GM19397 (cell line): ENCODE data around the gene ARHGDIA.

Experiments used
- ATAC-seq: cut with Tn5 transposase; IDR thresholded peaks from one replicate; pipeline ENCODE4 v1.9.1; 2021; ENCODE audit warnings: mild to moderate bottlenecking, moderate library complexity; ENCODE audit not compliant: unreplicated experiment

Gene ARHGDIA

GRCh38 chr17:81828656-81829055, 42.5 kb downstream of the ARHGDIA start:
- no peak for ATAC-seq

- no peak for ATAC-seq
Observed at GRCh38 chr17:81825841-81826466, 45.2 kb downstream of the ARHGDIA start.

GRCh38 chr17:81824595-81824994, 46.5 kb downstream of the ARHGDIA start:
- no peak for ATAC-seq

- no peak for ATAC-seq
Observed at GRCh38 chr17:81823820-81824550, 47.2 kb downstream of the ARHGDIA start.

- ATAC-seq, result no peak
Observed at GRCh38 chr17:81822996-81823819, 47.9 kb downstream of the ARHGDIA start.

GRCh38 chr17:81822312-81822637, 48.9 kb downstream of the ARHGDIA start:
- no peak for ATAC-seq

- ATAC-seq, result no peak
Observed at GRCh38 chr17:81821603-81822311, 49.4 kb downstream of the ARHGDIA start.

GRCh38 chr17:81821147-81821546, 50.0 kb downstream of the ARHGDIA start:
- ATAC-seq, result no peak

- ATAC-seq, result no peak
Observed at GRCh38 chr17:81819708-81820107, 51.4 kb downstream of the ARHGDIA start.

- ATAC-seq, result no peak
Observed at GRCh38 chr17:81817758-81818147, 53.4 kb downstream of the ARHGDIA start.
